AG09309 (cell line): ENCODE results near the gene ZSCAN16.

ENCODE experiments used
- DNase-seq: peaks from one replicate; pipeline ENCODE4 v3.0.0-alpha.2; 2010; ENCODE audit warnings: low read depth
- H3K4me3 ChIP-seq: 2 replicates; pipeline ENCODE4 v1.5.1; 2011; ENCODE audit warnings: mild to moderate bottlenecking, low read depth, low read length, moderate library complexity; ENCODE audit not compliant: control insufficient read depth
- TF ChIP-seq, protein P1 (sequence below): IDR thresholded peaks from 2 replicates; pipeline ENCODE4 v1.5.1; 2011; ENCODE audit warnings: mild to moderate bottlenecking, low read depth, low read length, inconsistent platforms; ENCODE audit not compliant: insufficient read depth, control insufficient read depth; ENCODE audit errors: missing control alignments

ZSCAN16 gene

DNA sequence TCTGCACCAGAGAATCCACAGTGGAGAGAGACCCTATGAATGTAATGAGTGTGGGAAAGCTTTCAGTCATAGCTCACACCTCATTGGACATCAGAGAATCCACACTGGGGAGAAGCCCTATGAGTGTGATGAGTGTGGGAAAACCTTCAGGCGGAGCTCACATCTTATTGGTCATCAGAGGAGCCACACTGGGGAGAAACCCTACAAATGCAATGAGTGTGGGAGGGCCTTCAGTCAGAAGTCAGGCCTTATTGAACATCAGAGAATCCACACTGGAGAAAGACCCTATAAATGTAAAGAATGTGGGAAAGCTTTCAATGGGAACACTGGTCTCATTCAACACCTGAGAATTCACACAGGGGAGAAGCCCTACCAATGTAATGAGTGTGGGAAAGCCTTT is 29.1 kb downstream of the ZSCAN16 start:
- H3K4me3 ChIP-seq: no peak overlapping the region
- DNase-seq: no peak
- TF ChIP-seq, protein P1, sequence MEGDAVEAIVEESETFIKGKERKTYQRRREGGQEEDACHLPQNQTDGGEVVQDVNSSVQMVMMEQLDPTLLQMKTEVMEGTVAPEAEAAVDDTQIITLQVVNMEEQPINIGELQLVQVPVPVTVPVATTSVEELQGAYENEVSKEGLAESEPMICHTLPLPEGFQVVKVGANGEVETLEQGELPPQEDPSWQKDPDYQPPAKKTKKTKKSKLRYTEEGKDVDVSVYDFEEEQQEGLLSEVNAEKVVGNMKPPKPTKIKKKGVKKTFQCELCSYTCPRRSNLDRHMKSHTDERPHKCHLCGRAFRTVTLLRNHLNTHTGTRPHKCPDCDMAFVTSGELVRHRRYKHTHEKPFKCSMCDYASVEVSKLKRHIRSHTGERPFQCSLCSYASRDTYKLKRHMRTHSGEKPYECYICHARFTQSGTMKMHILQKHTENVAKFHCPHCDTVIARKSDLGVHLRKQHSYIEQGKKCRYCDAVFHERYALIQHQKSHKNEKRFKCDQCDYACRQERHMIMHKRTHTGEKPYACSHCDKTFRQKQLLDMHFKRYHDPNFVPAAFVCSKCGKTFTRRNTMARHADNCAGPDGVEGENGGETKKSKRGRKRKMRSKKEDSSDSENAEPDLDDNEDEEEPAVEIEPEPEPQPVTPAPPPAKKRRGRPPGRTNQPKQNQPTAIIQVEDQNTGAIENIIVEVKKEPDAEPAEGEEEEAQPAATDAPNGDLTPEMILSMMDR: no peak

DNA sequence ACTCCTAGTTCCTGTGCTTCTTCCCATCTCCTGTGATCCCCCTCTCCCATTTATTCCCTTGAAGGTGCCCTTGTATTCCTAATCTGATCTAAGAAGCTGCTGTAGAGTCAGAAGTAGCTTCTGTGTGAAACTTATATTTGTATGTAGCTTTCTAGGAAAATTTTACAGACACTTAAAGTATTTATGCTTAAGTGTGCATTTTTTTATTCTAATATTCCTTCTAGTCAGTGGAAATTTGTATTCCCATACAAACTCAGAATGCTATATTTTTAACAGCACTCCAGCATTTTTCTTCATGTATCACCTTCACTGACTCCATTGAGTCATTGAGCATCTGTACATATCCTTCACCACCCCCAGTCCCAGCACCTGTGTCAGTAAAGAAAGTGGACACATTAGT is 29.9 kb downstream of the ZSCAN16 start:
- no peak overlapping the region for H3K4me3 ChIP-seq
- DNase-seq: no peak
- TF ChIP-seq, protein P1: no peak

DNA sequence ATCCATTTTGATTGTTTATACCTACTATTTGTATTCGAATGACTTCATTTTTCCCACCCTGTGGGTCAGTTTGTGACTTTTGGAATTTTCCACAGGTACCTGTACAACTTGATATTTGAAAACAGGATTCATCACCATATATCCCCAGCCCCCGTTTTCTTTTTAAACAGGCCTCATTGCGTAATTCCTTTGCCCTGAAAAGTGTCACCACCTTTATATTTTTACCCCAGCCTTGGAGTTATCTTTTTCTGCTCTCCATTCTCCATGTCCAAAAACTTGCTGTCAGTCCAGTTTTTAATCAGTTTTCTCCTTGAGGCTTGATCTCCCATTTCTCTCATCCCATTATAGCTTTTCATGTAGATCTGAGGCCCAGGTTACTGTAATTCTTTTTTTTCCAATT is 33.9 kb downstream of the ZSCAN16 start:
- H3K4me3 ChIP-seq: no peak overlapping the region
- TF ChIP-seq, protein P1: no peak
- DNase-seq: no peak

DNA sequence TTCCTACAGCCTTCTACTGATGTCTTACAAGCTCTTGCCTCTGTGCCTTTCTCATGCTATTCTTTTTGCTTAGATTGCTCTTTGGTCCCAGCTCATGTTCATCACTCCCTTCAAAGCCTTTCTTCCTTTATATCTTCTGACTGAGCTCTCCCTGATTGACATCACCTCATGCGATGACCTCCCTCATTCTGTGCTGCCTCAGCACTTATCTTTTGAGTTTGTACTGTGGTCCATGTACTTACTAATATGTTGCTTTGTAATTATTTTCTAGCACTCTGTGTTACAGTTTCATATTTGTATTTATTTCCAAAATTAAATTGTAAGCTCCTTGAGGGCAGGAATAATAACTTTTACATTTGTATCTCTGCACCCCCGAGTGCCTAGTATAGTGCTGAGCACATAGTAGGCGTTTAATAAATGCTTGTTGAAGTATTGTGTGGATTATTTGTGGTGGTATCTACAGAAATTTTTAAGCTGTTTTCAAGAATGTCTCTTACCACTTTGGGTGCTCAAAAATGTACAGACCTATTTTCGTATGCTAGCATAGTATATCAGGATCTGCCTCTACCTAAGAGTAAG is 34.7 kb downstream of the ZSCAN16 start:
- no peak overlapping the region for H3K4me3 ChIP-seq
- TF ChIP-seq, protein P1: no peak
- no peak for DNase-seq

DNA sequence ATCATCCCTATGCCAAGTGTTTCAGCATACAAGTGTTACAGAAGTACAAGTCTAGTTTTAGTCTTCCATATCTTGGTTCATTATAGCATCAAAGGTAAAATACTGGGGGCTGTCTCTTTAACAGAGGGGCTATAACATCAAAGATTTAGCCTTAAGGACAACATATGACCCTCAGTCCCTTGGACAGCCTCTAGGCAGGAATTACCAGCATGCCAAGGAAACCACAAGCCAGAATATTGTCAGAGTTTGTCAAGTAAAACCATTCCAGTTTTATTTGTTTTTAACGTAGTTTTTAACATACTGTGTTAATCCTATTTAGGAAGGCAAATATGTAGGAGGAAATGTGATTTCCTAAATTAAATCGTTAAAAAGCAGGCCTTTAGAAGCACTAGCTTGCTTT is 35.8 kb downstream of the ZSCAN16 start:
- TF ChIP-seq, protein P1: no peak
- DNase-seq: no peak
- H3K4me3 ChIP-seq: no peak overlapping the region

DNA sequence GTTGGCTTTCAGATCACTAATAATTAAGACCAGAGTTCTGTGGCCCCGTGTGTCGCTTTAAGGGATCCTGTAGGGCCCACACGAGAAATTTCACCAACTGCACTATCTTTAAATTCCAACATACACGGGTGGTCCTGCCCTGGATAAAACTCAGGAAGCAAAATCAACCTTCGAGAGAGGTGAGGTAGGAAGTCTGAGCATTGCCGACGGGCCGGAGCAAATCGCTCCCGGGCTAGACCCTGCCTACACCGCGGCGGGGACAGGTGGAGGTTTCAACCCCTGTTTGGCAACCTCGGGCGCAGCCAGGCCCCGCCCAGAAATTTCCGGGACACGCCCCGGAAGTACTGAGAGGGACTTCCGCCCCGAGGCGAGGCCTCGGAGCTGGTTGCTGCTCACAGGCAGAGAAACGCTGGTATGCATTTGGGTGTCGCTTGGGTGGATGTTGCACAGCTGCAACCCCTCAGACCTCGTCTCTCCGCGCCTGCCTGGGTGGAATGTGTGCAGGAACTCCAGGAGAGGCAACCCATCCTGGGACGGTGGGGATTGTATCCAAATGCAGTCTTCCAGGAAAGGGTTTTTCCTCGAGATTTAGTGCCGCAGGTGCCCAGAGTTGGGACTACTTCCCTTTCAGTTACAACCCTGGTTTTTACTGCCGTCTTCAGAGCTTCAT is 37.1 kb downstream of the ZSCAN16 start:
- DNase-seq: no peak
- TF ChIP-seq, protein P1: no peak

More for the DNA sequence above, 37.1 kb downstream of the ZSCAN16 start:
- H3K4me3 ChIP-seq: peak overlapping the region; percentile 42
